H1 (cell line): ENCODE measurements around the gene CIBAR2. TPM values are rescaled to one million over a fixed set of nuclear protein-coding genes. Genes with fewer than 3 reads are reported as not detected.

Experiments used
- CTCF ChIA-PET: fragments of 300-600 bp; sonication (Branson Sonifier 250); formaldehyde crosslinking; loops from one replicate; lab custom pipeline; 2021; ENCODE audit not compliant: partially characterized antibody; lab: Charles Lee
- POLR2A ChIA-PET: fragments of 300-600 bp; sonication (Branson Sonifier 250); formaldehyde crosslinking; loops from one replicate; lab custom pipeline; 2021; ENCODE audit warnings: inconsistent platforms; ENCODE audit not compliant: partially characterized antibody; lab: Charles Lee
- DNase-seq, 2 experiments: peaks; one replicate each; pipeline versions ENCODE4 v3.0.0 to v3.0.0-alpha.2; 2010 to 2022; ENCODE audit warnings: low spot score in 2 of 2, low read depth in 1 of 2, mixed read lengths in 1 of 2
- FAIRE-seq: peaks from 2 replicates; lab custom pipeline; 2011; peaks lifted over from hg19 to GRCh38; lab: Jason Lieb, UNC
- H2AFZ ChIP-seq: 2 replicates; pipeline ENCODE4 v1.8.1; 2012; ENCODE audit warnings: low read length, inconsistent platforms
- H2AK5ac ChIP-seq: 2 replicates; pipeline ENCODE4 v1.6.1; 2013; ENCODE audit warnings: low read depth, low read length
- H2BK120ac ChIP-seq: replicated peaks from 2 replicates; pipeline ENCODE3; 2013; ENCODE audit warnings: low read depth, low read length, inconsistent platforms
- H2BK12ac ChIP-seq: 2 replicates; pipeline ENCODE4 v1.6.1; 2013; ENCODE audit warnings: low read depth, low read length
- H2BK15ac ChIP-seq: 2 replicates; pipeline ENCODE4 v1.6.1; 2013; ENCODE audit warnings: low read length
- H2BK20ac ChIP-seq: 2 replicates; pipeline ENCODE4 v1.6.1; 2013; ENCODE audit warnings: low read length
- H2BK5ac ChIP-seq: 2 replicates; pipeline ENCODE4 v1.6.1; 2013; ENCODE audit warnings: low read depth, low read length
- H3K14ac ChIP-seq: 2 replicates; pipeline ENCODE4 v1.6.1; 2013; ENCODE audit warnings: inconsistent platforms; ENCODE audit not compliant: insufficient read length
- H3K18ac ChIP-seq: 2 replicates; pipeline ENCODE4 v1.6.1; 2013; ENCODE audit warnings: low read length; ENCODE audit errors: extremely low read depth
- H3K23ac ChIP-seq: 2 replicates; pipeline ENCODE4 v1.6.1; 2013; ENCODE audit warnings: inconsistent platforms; ENCODE audit not compliant: insufficient read length
- H3K23me2 ChIP-seq: 2 replicates; pipeline ENCODE4 v1.6.1; 2013; ENCODE audit warnings: low read depth, low read length
- H3K27ac ChIP-seq: 2 replicates; pipeline ENCODE4 v1.6.1; 2011; ENCODE audit warnings: low read depth, low read length, inconsistent platforms
- H3K27me3 ChIP-seq, 4 experiments: replicated peaks in 1 of 4; 1 replicate in 1 of 4; 2 replicates in 3 of 4; pipeline versions ENCODE4 v1.6.1 to v1.8.1; 2011 to 2013; ENCODE audit warnings: low read length in 3 of 4, mild to moderate bottlenecking in 3 of 4, inconsistent platforms in 2 of 4, mixed read lengths in 2 of 4, moderate library complexity in 1 of 4; ENCODE audit not compliant: control insufficient read depth in 3 of 4, insufficient read depth in 3 of 4; ENCODE audit errors: extremely low read depth in 1 of 4
- H3K36me3 ChIP-seq, 4 experiments: 2 replicates each; pipeline versions ENCODE4 v1.6.1 to v1.8.1; 2011 to 2013; ENCODE audit warnings: mild to moderate bottlenecking in 4 of 4, low read length in 3 of 4, moderate library complexity in 2 of 4, control low read depth in 1 of 4, inconsistent platforms in 1 of 4; ENCODE audit not compliant: insufficient read depth in 4 of 4, control insufficient read depth in 2 of 4
- H3K4ac ChIP-seq: replicated peaks from 2 replicates; pipeline ENCODE3; 2013; ENCODE audit warnings: low read length, low read depth, mixed read lengths, inconsistent platforms; ENCODE audit not compliant: insufficient read length
- H3K4me1 ChIP-seq, 4 experiments: replicated peaks in 1 of 4; 1 replicate in 1 of 4; 2 replicates in 3 of 4; pipeline versions ENCODE4 v1.6.1 to v1.8.1; 2011 to 2013; ENCODE audit warnings: low read length in 3 of 4, inconsistent platforms in 2 of 4, mixed read lengths in 1 of 4; ENCODE audit not compliant: insufficient read depth in 4 of 4, control insufficient read depth in 3 of 4
- H3K4me2 ChIP-seq, 2 experiments: 2 replicates each; pipeline versions ENCODE4 v1.6.1 to v1.8.1; 2011 to 2013; ENCODE audit warnings: low read depth in 2 of 2, low read length in 2 of 2, control low read depth in 1 of 2, inconsistent platforms in 1 of 2, mild to moderate bottlenecking in 1 of 2; ENCODE audit not compliant: insufficient read depth in 1 of 2
- H3K4me3 ChIP-seq, 4 experiments: fragments of 200-600, 300-600 bp in 1 of 4; sonication (generic), shearing (Covaris generic), sonication (Bioruptor Twin) in 1 of 4; 2 replicates each; pipeline versions ENCODE4 v1.5.1 to v1.8.1; 2011 to 2016; ENCODE audit warnings: low read length in 4 of 4, low read depth in 3 of 4, control low read depth in 2 of 4, inconsistent platforms in 2 of 4, mild to moderate bottlenecking in 2 of 4, mixed read lengths in 1 of 4, moderate library complexity in 1 of 4; ENCODE audit not compliant: insufficient read depth in 2 of 4; ENCODE audit errors: extremely low read depth in 1 of 4
- H3K56ac ChIP-seq: replicated peaks from 2 replicates; pipeline ENCODE3; 2013; ENCODE audit warnings: low read depth, mild to moderate bottlenecking, mixed read lengths, low read length, inconsistent platforms; ENCODE audit not compliant: insufficient read length
- H3K79me1 ChIP-seq: 2 replicates; pipeline ENCODE4 v1.6.1; 2013; ENCODE audit warnings: low read depth, low read length, control low read depth
- H3K79me2 ChIP-seq, 2 experiments: 2 replicates each; pipeline versions ENCODE4 v1.6.1 to v1.8.1; 2012 to 2013; ENCODE audit warnings: low read length in 2 of 2, mild to moderate bottlenecking in 2 of 2, inconsistent platforms in 1 of 2; ENCODE audit not compliant: insufficient read depth in 2 of 2, control insufficient read depth in 1 of 2
- H3K9ac ChIP-seq, 4 experiments: replicated peaks in 1 of 4; 1 replicate in 1 of 4; 2 replicates in 3 of 4; pipeline versions ENCODE4 v1.6.1 to v1.8.1; 2011 to 2013; ENCODE audit warnings: low read depth in 3 of 4, low read length in 3 of 4, control low read depth in 2 of 4, mild to moderate bottlenecking in 2 of 4, moderate library complexity in 2 of 4, inconsistent platforms in 1 of 4; ENCODE audit errors: extremely low read depth in 1 of 4
- H3K9me3 ChIP-seq, 2 experiments: 2 replicates each; pipeline versions ENCODE4 v1.6.1 to v1.8.1; 2012 to 2013; ENCODE audit warnings: mild to moderate bottlenecking in 2 of 2, moderate library complexity in 2 of 2, control low read depth in 1 of 2, inconsistent platforms in 1 of 2, low read depth in 1 of 2, low read length in 1 of 2, mixed read lengths in 1 of 2; ENCODE audit not compliant: insufficient read depth in 2 of 2
- H4K20me1 ChIP-seq, 2 experiments: replicated peaks in 1 of 2; 2 replicates each; pipeline versions ENCODE3 to v1.8.1; 2011 to 2013; ENCODE audit warnings: inconsistent platforms in 2 of 2, low read length in 2 of 2, mild to moderate bottlenecking in 1 of 2; ENCODE audit not compliant: insufficient read depth in 2 of 2, control insufficient read depth in 1 of 2
- H4K5ac ChIP-seq: 2 replicates; pipeline ENCODE4 v1.6.1; 2013; ENCODE audit warnings: low read length, low read depth, mixed read lengths, inconsistent platforms; ENCODE audit not compliant: insufficient read length
- H4K8ac ChIP-seq: 2 replicates; pipeline ENCODE4 v1.8.0; 2013; ENCODE audit warnings: mild to moderate bottlenecking, moderate library complexity, low read length, inconsistent platforms; ENCODE audit not compliant: insufficient read depth; ENCODE audit errors: extremely low read depth
- H4K91ac ChIP-seq: replicated peaks from 2 replicates; pipeline ENCODE3; 2013; ENCODE audit warnings: low read length, mixed read lengths, inconsistent platforms; ENCODE audit not compliant: insufficient read length
- KDM1A ChIP-seq: fragments of 200-600, 300-600 bp; sonication (generic); IDR thresholded peaks from 2 replicates; pipeline ENCODE4 v1.7.1; 2016; ENCODE audit warnings: mild to moderate bottlenecking, low read length, borderline replicate concordance
- TEAD4 ChIP-seq: IDR thresholded peaks from 2 replicates; pipeline ENCODE4 v1.6.1; 2012; ENCODE audit warnings: low read depth, low read length, inconsistent platforms, mixed read lengths
- WGBS, 2 experiments: shearing (Covaris generic) in 1 of 2; methylation state at CpG; one replicate each; pipeline versions ENCODE4 v1.1.6 to v1.1.7; 2013 to 2015; ENCODE audit warnings: low lambda C conversion rate in 2 of 2, mixed read lengths in 2 of 2, inconsistent platforms in 1 of 2, low coverage in 1 of 2, missing lambda C conversion rate in 1 of 2; ENCODE audit not compliant: insufficient replicate concordance in 2 of 2, insufficient coverage in 1 of 2, insufficient read length in 1 of 2; ENCODE audit errors: extremely low coverage in 1 of 2, missing lambda C conversion rate in 1 of 2; 5-methylcytosine and 5-hydroxymethylcytosine counted together
- polyA plus RNA-seq, 7 experiments: library from polyadenylated mRNA; depleted of rRNA in 3 of 7; stranded (reverse) in 5 of 7; unstranded in 2 of 7; fragments of >200 nt in 5 of 7; fragments of 200-250 nt in 2 of 7; gene quantifications; 1 replicate in 5 of 7; 2 replicates in 1 of 7; 4 replicates in 1 of 7; pipeline versions ENCODE4 v1.2.1 to v1.2.3, GENCODE V29; 2011 to 2013; ENCODE audit warnings: missing spikeins in 2 of 7, mixed read lengths in 2 of 7
- total RNA-seq: library from RNA; stranded (reverse); fragmentation: NEBNext Ultra II Directional; extraction: Animal tissue kit (Norgen Biotek cat#: 25700); gene quantifications from 2 replicates; pipeline ENCODE4 v1.2.1, GENCODE V29; 2021

CIBAR2 gene
- total and polyA plus RNA-seq, 2 of the 8 experiments (the other 6 are each of a cell fraction or from before 2014, with no cell fraction given) = 0.18 TPM; not detected in 1

- 0 out of 2 replicates have a peak overlapping the region, but pooled peaks have one; percentile 1 for H2BK20ac ChIP-seq
- ChIA-PET POLR2A (no interaction called here), CTCF (interaction anchor here (0.7 kb wide), 1 partner anchor 11 kb away, joined by 3 read pairs; no protein-coding TSS in a partner anchor)
- H4K8ac ChIP-seq = 0 out of 2 replicates have a peak overlapping the region, but pooled peaks have one; percentile 1
- TF ChIP-seq TEAD4 (no peak), KDM1A (peak; percentile 33; the same call in 1 of the 2 replicates)
- no peaks in the 10 kb centered on the region for H3K27me3 ChIP-seq
- H3K9me3 ChIP-seq = no peaks in the 10 kb centered on the region; a peak in 1 of 4 replicates
- no peak overlapping the region for H2BK5ac ChIP-seq
- H3K4me1 ChIP-seq = peaks cover 0 to 11% (median 2%) of the 10 kb centered on the region in 4 experiments; a peak in 4 of 7 replicates
- no peaks in the 10 kb centered on the region for H4K20me1 ChIP-seq
- no peak overlapping the region for H3K4ac ChIP-seq
- H4K91ac ChIP-seq = peak overlapping the region; percentile 36
- no peak for DNase-seq
- no peak overlapping the region for H2AK5ac ChIP-seq
- H3K18ac ChIP-seq = no peak overlapping the region
- H3K56ac ChIP-seq = no peak overlapping the region
- 87% methylated on average over 18 of the region's 19 CpGs; no CpG with 5 or more reads in 1 of the 2 experiments for WGBS, 2 experiments
- no peaks in the 10 kb centered on the region for H3K79me2 ChIP-seq
- peak overlapping the region; percentile 60; the same call in 1 of the 2 replicates for H2BK12ac ChIP-seq
- H2BK120ac ChIP-seq = no peak overlapping the region
- no peak overlapping the region for H3K4me3 ChIP-seq
- H3K36me3 ChIP-seq = no peaks in the 10 kb centered on the region
- no peak overlapping the region for H3K27ac ChIP-seq
- H3K9ac ChIP-seq = no peak overlapping the region
- no peak overlapping the region for H3K14ac ChIP-seq
- H2AFZ ChIP-seq = no peak overlapping the region
- no peak for FAIRE-seq
- H3K23ac ChIP-seq = no peak overlapping the region
- H3K4me2 ChIP-seq = no peak overlapping the region
- no peak overlapping the region for H4K5ac ChIP-seq
- no peaks in the 10 kb centered on the region for H3K23me2 ChIP-seq
- H3K79me1 ChIP-seq = no peaks in the 10 kb centered on the region
- 0 out of 2 replicates have a peak overlapping the region, but pooled peaks have one; percentile 25 for H2BK15ac ChIP-seq
Observed at GRCh38 chr16:85134076-85134788, 22.0 kb upstream of the CIBAR2 start.
